Right lung (tissue), 5 donors: ENCODE results near the gene TTC7B. TPM values are rescaled to one million over a fixed set of nuclear protein-coding genes. Genes with fewer than 3 reads are reported as not detected.
A peak's percentile ranks its signal among the peaks of the same experiment; 100 is the strongest.

ENCODE experiments used
- DNase-seq, 2 donors: peaks; one replicate each; pipeline ENCODE4 v3.0.0-alpha.2; 2013
- polyA plus RNA-seq, 5 donors: library from polyadenylated mRNA; unstranded; fragments of 120-200 nt; gene quantifications; one replicate each; pipeline versions ENCODE4 v1.2.1 to v1.2.3, GENCODE V29; 2013; ENCODE audit warnings: inconsistent platforms in 1 of 5, low replicate concordance in 1 of 5; ENCODE audit not compliant: insufficient read length in 5 of 5, insufficient read depth in 1 of 5

Gene TTC7B
- polyA plus RNA-seq, 5 donors: 32.7 to 45.8 (median 41.7) TPM

GRCh38 chr14:90778571-90779255, 37.5 kb downstream of the TTC7B start:
- DNase-seq: no peak

- DNase-seq: no peak
Observed at GRCh38 chr14:90777830-90778485, 38.3 kb downstream of the TTC7B start.

DNA sequence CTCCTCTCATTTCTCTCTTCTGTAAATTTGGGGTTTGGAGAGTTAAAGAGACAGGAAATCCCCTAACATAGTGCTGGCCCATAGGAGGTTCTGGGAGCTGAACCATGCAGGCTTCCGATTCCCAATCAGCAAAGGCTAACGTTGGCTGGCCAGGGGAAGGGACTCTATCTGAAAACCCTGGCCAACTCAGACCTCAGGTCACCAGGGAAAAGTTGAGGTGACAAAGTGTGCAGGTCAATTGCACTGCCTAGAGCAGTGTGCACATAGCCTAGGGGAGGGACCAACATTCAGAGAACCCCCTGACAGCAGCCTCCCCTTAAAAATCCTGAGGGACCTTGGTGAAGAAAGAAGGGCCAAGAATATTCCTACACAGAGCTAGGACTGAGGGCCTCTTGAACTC, 38.9 kb downstream of the TTC7B start:
- DNase-seq: no peak

GRCh38 chr14:90775441-90775840, 40.8 kb downstream of the TTC7B start:
- no peak for DNase-seq

- DNase-seq: no peak
Observed at GRCh38 chr14:90774316-90774715, 41.9 kb downstream of the TTC7B start.

- no peak for DNase-seq
Observed at GRCh38 chr14:90773705-90774104, 42.5 kb downstream of the TTC7B start.

DNA sequence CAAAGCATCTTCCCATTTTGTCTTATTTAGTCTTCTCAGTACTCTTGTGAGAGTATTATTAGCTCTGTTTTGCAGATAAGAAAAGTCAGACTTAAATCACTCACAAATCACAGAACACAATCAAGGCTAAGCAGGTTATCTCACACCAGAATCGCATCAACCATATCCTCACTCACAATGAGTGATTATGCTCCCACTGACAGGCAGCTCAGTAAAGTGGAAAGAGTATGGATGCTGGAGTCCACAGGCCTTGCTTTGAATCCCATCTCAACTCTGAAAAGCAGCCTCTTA, 43.1 kb downstream of the TTC7B start:
- DNase-seq: no peak

DNA sequence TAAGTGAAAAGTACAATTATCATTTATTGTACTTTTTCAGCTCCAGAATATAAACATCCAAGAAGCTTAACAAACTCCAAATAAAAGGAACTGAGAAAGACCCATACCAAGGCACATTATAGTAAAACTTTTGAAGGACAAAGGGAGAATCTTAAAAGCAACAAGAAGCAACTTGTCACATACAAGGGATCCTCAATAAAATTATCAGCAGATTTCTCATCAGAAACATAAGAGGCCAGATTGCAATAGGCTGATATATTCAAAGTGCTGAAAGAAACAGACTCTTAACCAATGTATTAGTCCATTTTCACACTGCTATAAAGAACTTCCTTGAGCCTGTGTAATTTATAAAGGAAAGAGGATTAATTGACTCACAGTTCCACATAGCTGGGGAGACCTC, 48.3 kb downstream of the TTC7B start:
- no peak for DNase-seq

- no peak for DNase-seq
Observed at GRCh38 chr14:90760591-90761316, 55.5 kb downstream of the TTC7B start.

GRCh38 chr14:90760078-90760444, 56.2 kb downstream of the TTC7B start:
- no peak for DNase-seq

DNA sequence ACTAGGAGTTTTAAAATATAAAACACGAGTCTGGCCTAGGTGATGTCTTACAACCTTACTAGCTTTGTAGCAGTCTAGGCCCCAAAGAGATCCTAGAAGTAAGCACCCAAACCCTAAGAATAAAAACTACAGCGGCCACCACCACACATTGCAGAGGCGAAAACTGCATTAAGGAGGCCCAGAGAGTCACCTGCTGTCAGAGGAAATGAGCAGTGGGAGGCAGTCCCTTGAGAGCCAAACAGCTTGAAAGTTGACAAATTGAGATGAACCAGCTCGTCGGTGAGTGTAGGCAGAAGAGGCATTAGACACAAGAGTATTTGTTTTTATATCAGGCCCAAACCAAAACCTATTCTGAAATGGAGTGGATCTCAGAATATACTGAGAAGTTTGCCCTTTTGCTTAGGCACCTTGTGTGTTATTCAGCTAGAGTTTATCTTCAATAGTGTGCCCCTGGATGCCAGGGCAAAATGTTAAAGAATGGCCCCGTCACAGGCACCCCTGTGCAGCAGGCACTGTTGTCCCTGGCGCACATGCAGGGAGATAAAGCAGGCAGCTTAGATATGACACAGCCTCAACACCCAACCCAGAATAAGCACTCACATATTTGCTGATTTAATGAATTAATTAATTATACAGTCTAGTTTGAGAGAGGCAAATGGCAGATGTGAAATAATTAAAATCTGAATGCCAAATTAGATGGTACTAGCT, 56.7 kb downstream of the TTC7B start:
- DNase-seq: no peak

- DNase-seq: peak in 1 of 2 donors; percentile 10
Observed at GRCh38 chr14:90758959-90759358, 57.3 kb downstream of the TTC7B start.

- peak; percentile 92 to 93 for DNase-seq
Observed at GRCh38 chr14:90758028-90758889, 58.0 kb downstream of the TTC7B start.

- DNase-seq: no peak
Observed at GRCh38 chr14:90757452-90757851, 58.8 kb downstream of the TTC7B start.

DNA sequence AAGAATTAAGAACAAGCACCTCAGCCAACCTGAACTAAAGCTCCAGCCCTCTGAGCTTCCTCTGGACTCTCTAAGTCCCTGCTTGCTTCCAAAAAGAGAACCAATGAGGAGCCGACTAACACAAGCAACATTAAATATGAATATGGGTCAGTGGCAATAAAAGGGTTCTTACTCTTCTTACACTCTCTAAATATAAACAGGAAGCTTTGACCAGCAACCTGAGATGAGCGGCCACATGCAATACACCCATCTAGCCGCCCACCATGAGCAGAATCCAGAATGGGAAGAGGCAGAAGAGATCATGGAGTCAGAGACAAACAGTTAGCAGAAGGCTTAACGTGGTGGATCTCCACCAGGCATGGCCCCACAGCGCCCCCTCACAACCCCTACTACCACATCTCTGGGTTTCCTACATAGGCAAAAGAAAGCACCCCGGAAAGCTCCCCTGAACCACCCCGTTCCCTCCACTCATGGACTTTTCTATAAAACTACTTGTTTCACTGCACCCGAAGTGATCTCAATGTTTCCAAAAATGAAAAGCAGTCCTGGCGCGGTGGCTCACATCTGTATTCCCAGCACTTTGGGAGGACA, 59.4 kb downstream of the TTC7B start:
- DNase-seq: no peak

DNA sequence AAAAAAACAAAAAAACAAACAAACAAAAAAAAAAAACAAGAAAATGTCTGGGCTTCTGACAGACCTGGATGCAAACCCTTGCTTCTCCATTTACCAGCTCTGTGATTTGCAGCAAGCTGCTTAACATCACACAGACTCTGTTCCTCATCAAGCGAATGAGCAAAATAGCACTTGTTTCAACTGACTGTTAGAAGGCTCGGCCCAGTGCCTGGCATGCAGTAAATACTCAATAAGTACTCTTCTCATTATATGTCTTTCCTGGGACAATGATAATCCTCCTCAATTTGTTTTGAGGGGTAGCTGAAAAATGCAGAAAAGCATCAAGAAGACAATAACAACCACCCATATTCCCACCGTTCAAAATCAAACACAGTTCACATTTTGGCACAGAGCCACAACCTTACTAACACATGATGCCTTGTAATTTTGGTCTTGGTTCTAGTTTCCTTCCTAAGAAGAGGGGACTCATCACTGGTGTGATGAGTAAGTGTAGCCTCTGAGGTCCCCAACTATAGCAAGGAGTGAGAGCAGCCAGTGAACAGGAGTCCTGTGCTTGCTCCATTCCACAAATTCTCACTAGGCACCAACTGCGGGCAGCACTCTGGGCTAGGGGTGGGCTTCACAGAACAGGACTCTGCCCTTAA, 60.4 kb downstream of the TTC7B start:
- no peak for DNase-seq

DNA sequence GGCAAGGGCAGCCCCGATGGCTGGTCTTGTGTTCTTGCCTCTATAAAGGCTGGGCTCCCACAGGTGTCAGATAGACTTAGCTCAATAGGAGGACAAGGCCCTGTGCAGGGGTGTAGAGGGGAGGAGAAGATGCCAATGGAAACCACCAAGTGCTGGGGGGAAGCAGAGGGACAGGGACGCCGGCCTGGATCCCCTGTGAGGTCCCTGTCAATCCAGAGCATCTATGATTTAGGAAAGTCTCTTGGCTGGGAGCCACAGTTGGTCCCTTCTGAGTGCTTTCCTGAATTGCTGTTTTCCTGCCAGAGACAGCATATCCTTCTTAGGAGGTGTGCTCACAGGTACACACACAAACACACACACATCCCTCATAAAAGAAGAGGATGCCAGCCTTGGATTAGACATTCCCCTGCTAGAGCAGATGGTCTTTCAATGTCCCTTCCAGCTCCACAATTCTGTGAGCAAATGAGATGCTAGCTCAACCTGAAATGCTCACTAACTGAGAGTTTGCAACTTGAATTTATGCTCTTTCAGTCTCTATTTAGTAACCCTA, 62.7 kb downstream of the TTC7B start:
- no peak for DNase-seq

GRCh38 chr14:90750701-90751100, 65.5 kb downstream of the TTC7B start:
- no peak for DNase-seq

DNA sequence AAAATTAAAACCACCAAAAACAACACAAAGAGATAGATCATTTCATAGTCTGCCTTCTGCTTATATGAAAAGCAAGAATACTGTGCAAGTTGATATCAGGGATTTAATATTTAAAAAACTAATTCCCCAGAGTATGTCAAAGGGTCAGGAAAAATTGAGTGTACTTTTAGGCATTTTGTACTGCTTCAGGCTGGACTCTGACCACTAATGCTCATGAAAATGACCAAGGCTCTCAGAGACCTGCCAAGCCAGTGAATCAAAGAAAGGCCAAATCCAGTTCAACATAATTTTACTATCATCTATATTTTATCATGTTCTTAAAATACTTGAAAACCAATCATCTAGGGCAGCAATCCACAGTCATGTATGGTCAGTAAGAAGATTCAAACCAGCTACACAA, 66.0 kb downstream of the TTC7B start:
- DNase-seq: no peak

DNA sequence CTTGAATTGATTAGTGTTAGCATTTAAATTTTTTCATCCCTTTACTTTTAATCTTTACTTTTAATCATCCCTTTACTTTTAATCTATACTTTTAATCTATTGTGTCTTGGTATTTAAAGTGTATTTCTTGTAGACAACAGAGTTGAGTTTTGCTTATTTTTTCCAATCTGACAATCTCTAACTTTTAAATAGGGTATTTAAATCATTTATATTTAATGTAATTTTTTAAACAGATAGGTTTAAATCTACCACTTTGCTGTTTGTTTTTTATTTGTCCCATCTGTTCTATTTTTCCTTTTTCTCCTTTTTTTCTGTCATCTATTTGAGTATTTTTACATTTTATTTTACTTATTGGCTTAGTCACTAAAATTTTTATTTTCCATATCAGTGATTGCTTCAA, 68.3 kb downstream of the TTC7B start:
- DNase-seq: no peak
